ENCODE measurements around the gene COG7. TPM values are rescaled to one million over a fixed set of nuclear protein-coding genes. Genes with fewer than 3 reads are reported as not detected.
A peak's percentile ranks its signal among the peaks of the same experiment; 100 is the strongest.

Gene COG7
- 10 to 100 TPM; 15.8 to 23.2 (median 22.4) TPM for total RNA-seq
- total RNA-seq (2013), result 16.3 TPM
- total RNA-seq, result 7.1 to 29.5 (median 21.0) reads per million in 29 experiments

- peaks cover 30 to 43% (median 37%) of the 10 kb centered on the region in 3 donors for H3K4me1 Mint-ChIP-seq
- H3K4me3 ChIP-seq (ENCODE audit: control insufficient read depth in 1 of 2, extremely low read depth in 1 of 2, low read length in 1 of 2), result peak within 1 kb of the TSS; percentile 95 to 97
- CTCF ChIA-PET, result interaction anchor here (1.0 to 2.4 kb wide), 3 partner anchors 17 to 19 kb away, joined by 5 to 13 read pairs (median 5); no protein-coding TSS in a partner anchor
Observed at GRCh38 chr16:23452572-23453337, at the start of gene COG7. TSS of gene COG7 (minus strand) at chr16:23453189. CDS start at chr16:23452994, 195 bp downstream.

GRCh38 chr16:23502466-23502865 is 49.5 kb upstream of the COG7 start:
- 93% methylated on average over 2 of the region's 2 CpGs for WGBS (ENCODE audit: insufficient coverage)
- DNase-seq (no peak), ATAC-seq (replicated peaks in 1 of 4) (no peak)
- no peak overlapping the region for H3K4me3 ChIP-seq (ENCODE audit: control insufficient read depth in 1 of 2, extremely low read depth in 1 of 2, low read length in 1 of 2)
- no peak overlapping the region for H3K27ac Mint-ChIP-seq
- H3K27ac ChIP-seq (ENCODE audit: low read length), result no peak overlapping the region
- peaks cover 3 to 55% of the 10 kb centered on the region in 2 experiments for H3K4me1 ChIP-seq (ENCODE audit: control insufficient read depth in 1 of 2, extremely low read depth in 1 of 2, insufficient read depth in 2 of 2, low read length in 2 of 2)
- no peaks in the 10 kb centered on the region for H3K27me3 Mint-ChIP-seq
- POLR2A ChIA-PET, result no interaction called here
- no peaks in the 10 kb centered on the region for H3K27me3 ChIP-seq (replicated peaks in 1 of 2; ENCODE audit: control insufficient read depth in 2 of 2, extremely low read depth in 1 of 2, insufficient read depth in 2 of 2, low read length in 1 of 2)
- CTCF ChIA-PET, result interaction anchor here in 1 of 2 donors (1.2 kb wide), 1 partner anchor 67 kb away, joined by 3 read pairs; no protein-coding TSS in a partner anchor
- no peaks in the 10 kb centered on the region for H3K36me3 Mint-ChIP-seq
- H3K9me3 ChIP-seq, result no peaks in the 10 kb centered on the region
- peaks cover 58 to 89% (median 87%) of the 10 kb centered on the region in 3 donors for H3K4me1 Mint-ChIP-seq
- H3K36me3 ChIP-seq (ENCODE audit: control insufficient read depth in 2 of 2, extremely low read depth in 1 of 2, insufficient read depth in 1 of 2, low read length in 1 of 2), result peaks cover 0 to 5% of the 10 kb centered on the region in 2 donors
- H3K4me3 Mint-ChIP-seq, result no peak overlapping the region
- H3K9me3 Mint-ChIP-seq, result no peaks in the 10 kb centered on the region

More at GRCh38 chr16:23452572-23453337, at the start of gene COG7:
- Mint-ChIP-seq H3K27me3 (no peaks in the 10 kb centered on the region), H3K4me3 (peak within 1 kb of the TSS; percentile 90 to 99 (median 96)), H3K9me3 (no peaks in the 10 kb centered on the region), H3K36me3 (no peaks in the 10 kb centered on the region), H3K27ac (peak within 1 kb of the TSS; percentile 70 to 90)
- peaks cover 4 to 21% of the 10 kb centered on the region in 2 experiments for H3K4me1 ChIP-seq (ENCODE audit: control insufficient read depth in 1 of 2, extremely low read depth in 1 of 2, insufficient read depth in 2 of 2, low read length in 2 of 2)
- WGBS (ENCODE audit: insufficient coverage), result under 1% methylated on average over 56 of the region's 57 CpGs
- peak within 1 kb of the TSS; percentile 25 for H3K27ac ChIP-seq (ENCODE audit: low read length)
- H3K27me3 ChIP-seq (replicated peaks in 1 of 2; ENCODE audit: control insufficient read depth in 2 of 2, extremely low read depth in 1 of 2, insufficient read depth in 2 of 2, low read length in 1 of 2), result no peaks in the 10 kb centered on the region
- no peaks in the 10 kb centered on the region for H3K36me3 ChIP-seq (ENCODE audit: control insufficient read depth in 2 of 2, extremely low read depth in 1 of 2, insufficient read depth in 1 of 2, low read length in 1 of 2)
- ATAC-seq (replicated peaks in 1 of 4) (peak; percentile 90 to 94 (median 90)), DNase-seq (peak; percentile 56 to 88 (median 77))
- H3K9me3 ChIP-seq, result no peaks in the 10 kb centered on the region
- POLR2A ChIA-PET, result interaction anchor here (0.7 kb wide), 2 partner anchors 27 to 30 kb away, joined by 3 read pairs; no protein-coding TSS in a partner anchor

GRCh38 chr16:23501291-23501690 is 48.3 kb upstream of the COG7 start:
- Histone ChIP-seq H3K27me3 (replicated peaks in 1 of 2; ENCODE audit: control insufficient read depth in 2 of 2, extremely low read depth in 1 of 2, insufficient read depth in 2 of 2, low read length in 1 of 2) (no peaks in the 10 kb centered on the region), H3K9me3 (no peaks in the 10 kb centered on the region), H3K4me1 (ENCODE audit: control insufficient read depth in 1 of 2, extremely low read depth in 1 of 2, insufficient read depth in 2 of 2, low read length in 2 of 2) (peaks cover 2 to 49% of the 10 kb centered on the region in 2 experiments), H3K4me3 (ENCODE audit: control insufficient read depth in 1 of 2, extremely low read depth in 1 of 2, low read length in 1 of 2) (no peak overlapping the region), H3K27ac (ENCODE audit: low read length) (no peak overlapping the region), H3K36me3 (ENCODE audit: control insufficient read depth in 2 of 2, extremely low read depth in 1 of 2, insufficient read depth in 1 of 2, low read length in 1 of 2) (peaks cover 0 to 5% of the 10 kb centered on the region in 2 donors)
- ChIA-PET CTCF (no interaction called here), POLR2A (no interaction called here)
- no peak for DNase-seq
- 83% methylated on average over 2 of the region's 5 CpGs for WGBS (ENCODE audit: insufficient coverage)
- H3K9me3 Mint-ChIP-seq, result no peaks in the 10 kb centered on the region
- no peak overlapping the region for H3K27ac Mint-ChIP-seq
- ATAC-seq (replicated peaks in 1 of 4), result no peak
- H3K27me3 Mint-ChIP-seq, result no peaks in the 10 kb centered on the region
- peaks cover 54 to 86% (median 86%) of the 10 kb centered on the region in 3 donors for H3K4me1 Mint-ChIP-seq
- peaks cover 6% of the 10 kb centered on the region for H3K36me3 Mint-ChIP-seq
- no peak overlapping the region for H3K4me3 Mint-ChIP-seq

GRCh38 chr16:23500862-23501225 is 47.9 kb upstream of the COG7 start:
- Histone ChIP-seq H3K27ac (ENCODE audit: low read length) (no peak overlapping the region), H3K9me3 (no peaks in the 10 kb centered on the region), H3K4me3 (ENCODE audit: control insufficient read depth in 1 of 2, extremely low read depth in 1 of 2, low read length in 1 of 2) (no peak overlapping the region), H3K36me3 (ENCODE audit: control insufficient read depth in 2 of 2, extremely low read depth in 1 of 2, insufficient read depth in 1 of 2, low read length in 1 of 2) (peaks cover 0 to 5% of the 10 kb centered on the region in 2 donors), H3K4me1 (ENCODE audit: control insufficient read depth in 1 of 2, extremely low read depth in 1 of 2, insufficient read depth in 2 of 2, low read length in 2 of 2) (peaks cover 0 to 45% of the 10 kb centered on the region in 2 experiments), H3K27me3 (replicated peaks in 1 of 2; ENCODE audit: control insufficient read depth in 2 of 2, extremely low read depth in 1 of 2, insufficient read depth in 2 of 2, low read length in 1 of 2) (no peaks in the 10 kb centered on the region)
- Mint-ChIP-seq H3K27ac (no peak overlapping the region), H3K4me1 (peaks cover 49 to 83% (median 81%) of the 10 kb centered on the region in 3 donors), H3K9me3 (no peaks in the 10 kb centered on the region), H3K4me3 (no peak overlapping the region), H3K27me3 (no peaks in the 10 kb centered on the region), H3K36me3 (peaks cover 6% of the 10 kb centered on the region)
- ChIA-PET POLR2A (interaction anchor here in 1 of 2 donors (0.5 kb wide), 1 partner anchor 37 kb away, joined by 3 read pairs; no protein-coding TSS in a partner anchor), CTCF (no interaction called here)
- WGBS (ENCODE audit: insufficient coverage), result 90% methylated on average over 2 of the region's 4 CpGs
- DNase-seq (no peak), ATAC-seq (replicated peaks in 1 of 4) (no peak)

GRCh38 chr16:23500212-23500861 is 47.3 kb upstream of the COG7 start:
- peaks cover 0 to 40% of the 10 kb centered on the region in 2 experiments for H3K4me1 ChIP-seq (ENCODE audit: control insufficient read depth in 1 of 2, extremely low read depth in 1 of 2, insufficient read depth in 2 of 2, low read length in 2 of 2)
- no peak for ATAC-seq (replicated peaks in 1 of 4)
- no peaks in the 10 kb centered on the region for H3K27me3 Mint-ChIP-seq
- H3K27ac ChIP-seq (ENCODE audit: low read length), result no peak overlapping the region
- peaks cover 10% of the 10 kb centered on the region for H3K36me3 Mint-ChIP-seq
- peaks cover 0 to 10% of the 10 kb centered on the region in 2 donors for H3K36me3 ChIP-seq (ENCODE audit: control insufficient read depth in 2 of 2, extremely low read depth in 1 of 2, insufficient read depth in 1 of 2, low read length in 1 of 2)
- no peak overlapping the region for H3K27ac Mint-ChIP-seq
- peaks cover 46 to 78% (median 77%) of the 10 kb centered on the region in 3 donors for H3K4me1 Mint-ChIP-seq
- ChIA-PET CTCF (no interaction called here), POLR2A (interaction anchor here in 1 of 2 donors (0.5 kb wide), 1 partner anchor 36 kb away, joined by 3 read pairs; no protein-coding TSS in a partner anchor)
- H3K4me3 Mint-ChIP-seq, result no peak overlapping the region
- no peaks in the 10 kb centered on the region for H3K9me3 Mint-ChIP-seq
- no peaks in the 10 kb centered on the region for H3K27me3 ChIP-seq (replicated peaks in 1 of 2; ENCODE audit: control insufficient read depth in 2 of 2, extremely low read depth in 1 of 2, insufficient read depth in 2 of 2, low read length in 1 of 2)
- 97% methylated on average over 18 of the region's 20 CpGs for WGBS (ENCODE audit: insufficient coverage)
- no peaks in the 10 kb centered on the region for H3K9me3 ChIP-seq
- H3K4me3 ChIP-seq (ENCODE audit: control insufficient read depth in 1 of 2, extremely low read depth in 1 of 2, low read length in 1 of 2), result no peak overlapping the region
- DNase-seq, result no peak

GRCh38 chr16:23499801-23500200 is 46.8 kb upstream of the COG7 start:
- Histone ChIP-seq H3K9me3 (no peaks in the 10 kb centered on the region), H3K27me3 (replicated peaks in 1 of 2; ENCODE audit: control insufficient read depth in 2 of 2, extremely low read depth in 1 of 2, insufficient read depth in 2 of 2, low read length in 1 of 2) (no peaks in the 10 kb centered on the region), H3K27ac (ENCODE audit: low read length) (no peak overlapping the region), H3K36me3 (ENCODE audit: control insufficient read depth in 2 of 2, extremely low read depth in 1 of 2, insufficient read depth in 1 of 2, low read length in 1 of 2) (peaks cover 0 to 14% of the 10 kb centered on the region in 2 donors), H3K4me3 (ENCODE audit: control insufficient read depth in 1 of 2, extremely low read depth in 1 of 2, low read length in 1 of 2) (no peak overlapping the region), H3K4me1 (ENCODE audit: control insufficient read depth in 1 of 2, extremely low read depth in 1 of 2, insufficient read depth in 2 of 2, low read length in 2 of 2) (peaks cover 0 to 35% of the 10 kb centered on the region in 2 experiments)
- Mint-ChIP-seq H3K4me3 (no peak overlapping the region), H3K27ac (no peak overlapping the region), H3K9me3 (no peaks in the 10 kb centered on the region), H3K4me1 (peaks cover 40 to 72% (median 72%) of the 10 kb centered on the region in 3 donors), H3K36me3 (peaks cover 13% of the 10 kb centered on the region), H3K27me3 (no peaks in the 10 kb centered on the region)
- ChIA-PET POLR2A (interaction anchor here in 1 of 2 donors (0.7 kb wide), 1 partner anchor 8 kb away, joined by 3 read pairs; no protein-coding TSS in a partner anchor), CTCF (no interaction called here)
- DNase-seq (no peak), ATAC-seq (replicated peaks in 1 of 4) (no peak)
- WGBS (ENCODE audit: insufficient coverage), result 94% methylated on average over 6 of the region's 7 CpGs

Data from T-cell (primary cell).